Breast epithelium (tissue), 4 donors: ENCODE data around the gene KLHL40. TPM values are rescaled to one million over a fixed set of nuclear protein-coding genes. Genes with fewer than 3 reads are reported as not detected.

Experiments
- DNase-seq, 2 donors: peaks; one replicate each; pipeline ENCODE4 v3.0.0-alpha.2; 2019; ENCODE audit warnings: low spot score in 2 of 2
- H3K27ac ChIP-seq, 2 donors: fragments of 200-600 bp; sonication (generic) in 1 of 2; one replicate each; pipeline ENCODE4 v1.5.1; 2016 to 2019; ENCODE audit warnings: mild to moderate bottlenecking in 1 of 2
- H3K27me3 ChIP-seq, 2 donors: fragments of 200-600 bp; sonication (generic) in 1 of 2; one replicate each; pipeline versions ENCODE4 v1.5.1 to v1.6.0; 2017 to 2019; ENCODE audit warnings: control low read depth in 1 of 2, mild to moderate bottlenecking in 1 of 2
- H3K36me3 ChIP-seq: fragments of 200-600 bp; one replicate; pipeline ENCODE4 v1.5.1; 2019
- H3K4me1 ChIP-seq, 2 donors: fragments of 200-600 bp; sonication (generic); one replicate each; pipeline ENCODE4 v1.5.1; 2016 to 2019; ENCODE audit warnings: control low read depth in 1 of 2
- H3K4me3 ChIP-seq, 3 donors: fragments of 200-600 bp; sonication (generic); 1 replicate in 2 of 3; 2 replicates in 1 of 3; pipeline ENCODE4 v1.5.1; 2016 to 2019; ENCODE audit warnings: mild to moderate bottlenecking in 3 of 3, moderate library complexity in 2 of 3
- H3K9me3 ChIP-seq, 2 donors: fragments of 200-600 bp; sonication (generic) in 1 of 2; one replicate each; pipeline ENCODE4 v1.5.1; 2016 to 2019; ENCODE audit warnings: control low read depth in 1 of 2
- POLR2A ChIP-seq: fragments of 450-650 bp; IDR thresholded peaks from one replicate; pipeline ENCODE4 v1.6.1; 2016; ENCODE audit warnings: antibody characterized with exemption, mild to moderate bottlenecking, moderate library complexity
- POLR2AphosphoS5 ChIP-seq, 3 donors: sonication (generic); formaldehyde crosslinking; IDR thresholded peaks; one replicate each; pipeline ENCODE4 v1.6.1; 2017; ENCODE audit warnings: antibody characterized with exemption in 3 of 3
- intact Hi-C: fragments of 100-400 bp; cut with DNase I; formaldehyde crosslinking; loops from one replicate; pipeline ENCODE4 v1.15.1; 2023; ENCODE audit warnings: low total_unique reads
- total RNA-seq, 3 donors: library from RNA; depleted of rRNA; stranded (reverse); fragments of >200 nt; gene quantifications; one replicate each; pipeline ENCODE4 v1.1.0, GENCODE V29; 2016
- TF ChIP-seq, protein P1 (sequence below), 3 donors: fragments of 450-650 bp; IDR thresholded peaks; one replicate each; pipeline ENCODE4 v1.5.1; 2016 to 2017; ENCODE audit warnings: antibody characterized with exemption in 3 of 3, mild to moderate bottlenecking in 3 of 3, moderate library complexity in 3 of 3

Gene KLHL40
- total RNA-seq, 3 donors from 2014 or later: not detected

DNA sequence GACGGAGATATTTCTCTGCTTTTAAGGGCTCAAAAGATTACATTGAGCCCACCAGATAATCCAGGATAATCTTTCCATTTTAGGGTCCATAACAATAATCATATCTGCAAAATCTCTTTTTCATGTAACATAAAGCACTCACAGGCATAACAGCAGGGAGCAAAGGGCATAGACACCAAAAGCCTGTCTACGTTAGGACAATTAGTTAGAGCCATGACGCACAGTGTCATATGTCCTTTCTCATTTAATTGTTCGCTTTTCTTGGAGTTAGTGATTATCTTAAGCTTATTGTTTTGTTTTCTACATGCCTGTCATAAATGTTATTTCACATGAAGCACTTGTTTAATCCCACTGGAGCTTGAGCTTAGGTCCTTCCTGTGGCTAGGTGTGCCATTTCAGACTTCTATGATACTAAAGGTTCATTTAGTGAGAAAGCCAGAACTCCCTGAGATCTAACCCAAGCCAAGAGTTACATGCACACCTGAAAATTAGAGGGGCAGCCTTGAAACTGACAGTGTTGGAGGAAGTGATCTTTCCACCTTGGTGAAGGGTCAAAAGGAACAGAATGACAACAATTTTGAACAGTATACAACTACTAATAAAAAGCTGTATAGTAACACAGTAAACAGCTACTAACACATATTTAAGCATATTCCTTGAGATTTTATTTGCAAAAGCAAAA lies 29.0 kb downstream of the KLHL40 start:
- no peaks in the 10 kb centered on the region for H3K4me1 ChIP-seq
- no peak overlapping the region for H3K27ac ChIP-seq
- no peak overlapping the region for H3K4me3 ChIP-seq
- TF ChIP-seq, protein P1, sequence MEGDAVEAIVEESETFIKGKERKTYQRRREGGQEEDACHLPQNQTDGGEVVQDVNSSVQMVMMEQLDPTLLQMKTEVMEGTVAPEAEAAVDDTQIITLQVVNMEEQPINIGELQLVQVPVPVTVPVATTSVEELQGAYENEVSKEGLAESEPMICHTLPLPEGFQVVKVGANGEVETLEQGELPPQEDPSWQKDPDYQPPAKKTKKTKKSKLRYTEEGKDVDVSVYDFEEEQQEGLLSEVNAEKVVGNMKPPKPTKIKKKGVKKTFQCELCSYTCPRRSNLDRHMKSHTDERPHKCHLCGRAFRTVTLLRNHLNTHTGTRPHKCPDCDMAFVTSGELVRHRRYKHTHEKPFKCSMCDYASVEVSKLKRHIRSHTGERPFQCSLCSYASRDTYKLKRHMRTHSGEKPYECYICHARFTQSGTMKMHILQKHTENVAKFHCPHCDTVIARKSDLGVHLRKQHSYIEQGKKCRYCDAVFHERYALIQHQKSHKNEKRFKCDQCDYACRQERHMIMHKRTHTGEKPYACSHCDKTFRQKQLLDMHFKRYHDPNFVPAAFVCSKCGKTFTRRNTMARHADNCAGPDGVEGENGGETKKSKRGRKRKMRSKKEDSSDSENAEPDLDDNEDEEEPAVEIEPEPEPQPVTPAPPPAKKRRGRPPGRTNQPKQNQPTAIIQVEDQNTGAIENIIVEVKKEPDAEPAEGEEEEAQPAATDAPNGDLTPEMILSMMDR (IDR thresholded peaks at IDR 0.05): no peak
- TF ChIP-seq POLR2A (no peak), POLR2AphosphoS5 (IDR thresholded peaks at IDR 0.05) (no peak)
- no peaks in the 10 kb centered on the region for H3K36me3 ChIP-seq
- intact Hi-C loops: no loop called here
- H3K9me3 ChIP-seq: no peaks in the 10 kb centered on the region
- H3K27me3 ChIP-seq: no peaks in the 10 kb centered on the region
- no peak for DNase-seq

DNA sequence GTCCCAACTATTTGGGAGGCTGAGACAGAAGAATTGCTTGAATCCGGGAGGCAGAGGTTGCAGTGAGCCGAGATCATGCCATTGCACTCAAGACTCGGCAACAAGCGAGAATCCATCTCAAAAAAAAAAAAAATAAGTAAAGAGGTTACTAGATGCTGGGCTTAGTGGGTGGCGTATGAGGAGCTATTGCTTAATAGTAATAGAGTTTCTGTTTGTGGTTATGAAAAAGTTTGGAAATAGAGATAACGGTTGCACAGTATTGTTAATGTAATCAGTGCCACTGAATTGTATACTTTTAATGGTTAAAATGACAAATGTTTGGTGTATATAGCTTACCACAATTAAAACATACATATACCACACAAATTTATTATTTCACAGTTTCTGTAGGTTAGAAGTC lies 32.0 kb downstream of the KLHL40 start:
- H3K4me3 ChIP-seq: no peak overlapping the region
- no peak for DNase-seq
- TF ChIP-seq, protein P1 (IDR thresholded peaks at IDR 0.05): no peak
- TF ChIP-seq POLR2A (no peak), POLR2AphosphoS5 (IDR thresholded peaks at IDR 0.05) (no peak)
- no peak overlapping the region for H3K27ac ChIP-seq
- no peaks in the 10 kb centered on the region for H3K9me3 ChIP-seq
- H3K4me1 ChIP-seq: no peaks in the 10 kb centered on the region
- H3K36me3 ChIP-seq: no peaks in the 10 kb centered on the region
- no peaks in the 10 kb centered on the region for H3K27me3 ChIP-seq
- intact Hi-C loops: no loop called here

DNA sequence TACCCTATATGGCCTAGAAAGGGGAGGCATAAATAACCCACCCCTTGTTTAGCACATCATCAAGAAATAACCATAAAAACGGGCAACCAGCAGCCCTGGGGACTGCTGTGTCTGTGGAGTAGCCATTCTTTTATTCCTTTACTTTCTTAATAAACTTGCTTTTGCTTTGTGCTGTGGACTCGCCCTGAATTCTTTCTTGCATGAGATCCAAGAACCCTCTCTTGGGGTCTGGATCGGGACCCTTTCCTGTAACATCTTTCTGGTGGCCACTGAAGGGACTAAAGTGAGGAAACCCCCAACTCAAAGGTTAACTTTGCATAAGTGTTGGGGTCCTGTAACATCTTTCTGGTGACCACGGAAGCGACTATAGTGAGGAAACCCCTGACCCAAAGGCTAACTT lies 33.0 kb downstream of the KLHL40 start:
- TF ChIP-seq POLR2A (no peak), POLR2AphosphoS5 (IDR thresholded peaks at IDR 0.05) (no peak)
- TF ChIP-seq, protein P1 (IDR thresholded peaks at IDR 0.05): no peak
- peak overlapping the region in 1 of 2 donors; percentile 52 for H3K27ac ChIP-seq
- intact Hi-C loops: no loop called here
- H3K4me1 ChIP-seq: no peaks in the 10 kb centered on the region
- H3K36me3 ChIP-seq: no peaks in the 10 kb centered on the region
- H3K27me3 ChIP-seq: no peaks in the 10 kb centered on the region
- DNase-seq: peak in 1 of 2 donors; percentile 12
- H3K9me3 ChIP-seq: no peaks in the 10 kb centered on the region
- no peak overlapping the region for H3K4me3 ChIP-seq

DNA sequence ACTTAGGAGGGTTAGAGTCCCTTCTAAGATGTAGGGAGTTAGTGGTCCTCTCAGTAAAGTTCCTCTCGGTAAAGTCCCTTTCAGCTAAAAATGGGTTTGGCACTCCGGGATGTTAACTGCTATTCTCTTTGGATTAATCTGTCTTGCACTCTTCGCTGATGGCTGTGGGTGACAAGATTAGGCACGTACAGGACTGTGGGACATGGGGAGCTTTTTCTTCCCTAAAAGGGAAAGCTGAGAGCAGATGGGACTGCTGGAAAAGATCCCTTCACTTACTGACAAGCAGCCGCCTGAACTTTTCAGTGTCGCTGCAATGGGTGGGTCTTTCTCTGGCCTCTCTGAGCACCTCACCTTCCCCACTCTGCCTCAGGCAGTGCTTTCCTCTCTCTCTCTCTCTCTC lies 33.7 kb downstream of the KLHL40 start:
- H3K9me3 ChIP-seq: no peaks in the 10 kb centered on the region
- H3K4me1 ChIP-seq: no peaks in the 10 kb centered on the region
- H3K36me3 ChIP-seq: no peaks in the 10 kb centered on the region
- no peaks in the 10 kb centered on the region for H3K27me3 ChIP-seq
- peak overlapping the region in 1 of 2 donors; percentile 52 for H3K27ac ChIP-seq
- H3K4me3 ChIP-seq: no peak overlapping the region
- TF ChIP-seq POLR2A (no peak), POLR2AphosphoS5 (IDR thresholded peaks at IDR 0.05) (no peak)
- TF ChIP-seq, protein P1 (IDR thresholded peaks at IDR 0.05): no peak
- peak in 1 of 2 donors; percentile 27 for DNase-seq
- intact Hi-C loops: no loop called here

DNA sequence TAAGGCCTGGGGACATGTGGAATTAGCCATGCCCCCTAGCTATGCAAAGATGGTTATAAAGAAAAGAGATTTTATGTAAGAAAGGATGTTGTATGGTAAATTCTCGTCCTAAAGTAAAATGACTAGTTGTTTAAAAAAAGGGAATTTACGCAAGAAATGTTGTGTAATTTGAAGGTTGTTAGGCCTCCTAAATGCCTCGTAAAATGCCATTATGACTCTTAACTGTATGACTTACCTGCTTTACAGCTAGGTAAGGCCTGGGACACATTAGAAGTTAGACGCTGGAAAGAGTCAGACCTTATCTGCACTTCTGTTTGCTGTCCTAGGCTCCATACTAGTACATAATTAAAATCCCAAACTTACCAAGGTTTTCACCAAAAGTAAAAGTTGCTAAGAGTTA lies 34.8 kb downstream of the KLHL40 start:
- no peaks in the 10 kb centered on the region for H3K27me3 ChIP-seq
- no peaks in the 10 kb centered on the region for H3K36me3 ChIP-seq
- no peak overlapping the region for H3K27ac ChIP-seq
- no peak for DNase-seq
- H3K4me1 ChIP-seq: no peaks in the 10 kb centered on the region
- no peaks in the 10 kb centered on the region for H3K9me3 ChIP-seq
- intact Hi-C loops: no loop called here
- no peak overlapping the region for H3K4me3 ChIP-seq
- TF ChIP-seq, protein P1 (IDR thresholded peaks at IDR 0.05): no peak
- TF ChIP-seq POLR2AphosphoS5 (IDR thresholded peaks at IDR 0.05) (no peak), POLR2A (no peak)
